GM21737 (cell line): ENCODE data around the gene NGEF.

Experiments
- ATAC-seq: cut with Tn5 transposase; IDR thresholded peaks from one replicate; pipeline ENCODE4 v1.9.1; 2021; ENCODE audit warnings: mild to moderate bottlenecking, moderate library complexity; ENCODE audit not compliant: unreplicated experiment

NGEF gene

DNA sequence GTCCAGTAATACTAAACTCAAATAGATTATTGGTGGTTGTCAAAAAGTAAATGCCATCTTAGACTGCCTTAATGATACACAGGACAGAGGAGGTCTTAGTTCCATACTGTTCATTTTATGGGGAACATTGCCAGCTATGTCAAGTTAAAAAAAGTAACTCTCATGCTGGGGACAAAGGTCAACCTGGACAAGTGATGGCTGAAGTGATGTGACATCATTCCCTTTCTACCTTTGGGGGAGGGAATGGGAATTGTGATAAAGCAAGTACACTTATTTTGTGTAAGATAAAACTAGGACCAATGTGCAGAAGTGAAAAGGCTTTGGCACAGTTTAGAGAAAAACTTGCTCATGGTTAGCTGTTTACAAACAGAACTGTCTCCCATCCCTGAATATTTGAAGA lies 167.0 kb downstream of the NGEF start:
- ATAC-seq = no peak

DNA sequence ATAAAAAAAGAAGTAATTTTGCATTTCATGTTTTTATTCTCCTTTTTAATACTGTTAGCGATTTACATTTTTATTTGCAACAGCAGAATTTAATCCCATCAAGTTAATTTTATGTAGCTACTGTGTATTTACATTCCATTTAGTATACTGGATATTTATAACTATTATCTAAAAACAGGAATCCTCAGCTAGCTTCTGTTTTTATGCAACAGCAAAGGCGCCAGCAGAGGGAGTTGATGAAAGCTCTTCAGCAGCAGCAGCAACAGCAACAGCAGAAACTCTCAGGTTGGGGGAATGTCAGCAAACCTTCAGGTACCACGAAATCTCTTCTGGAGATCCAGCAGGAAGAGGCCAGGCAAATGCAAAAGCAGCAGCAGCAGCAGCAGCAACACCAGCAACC lies 169.2 kb downstream of the NGEF start:
- no peak for ATAC-seq

DNA sequence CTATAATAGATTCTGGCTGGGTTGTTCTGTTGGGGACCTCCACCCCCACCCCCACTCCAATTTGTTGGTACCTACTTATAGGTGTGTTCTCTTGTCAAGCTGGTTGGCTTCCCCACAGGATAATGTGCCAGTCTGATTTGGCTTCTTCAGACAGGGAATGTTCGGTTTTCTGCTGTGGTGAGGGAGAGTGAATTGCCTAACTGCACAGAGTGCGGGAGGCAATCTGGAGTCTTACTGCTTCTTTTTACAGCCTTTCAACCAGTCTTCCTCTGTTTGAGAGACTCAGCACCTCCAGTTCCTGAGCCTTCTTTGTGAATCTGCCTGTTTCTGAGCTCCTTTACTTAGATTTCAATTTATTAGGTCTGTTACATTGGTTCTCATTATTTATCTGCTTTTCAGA lies 170.4 kb downstream of the NGEF start:
- no peak for ATAC-seq

DNA sequence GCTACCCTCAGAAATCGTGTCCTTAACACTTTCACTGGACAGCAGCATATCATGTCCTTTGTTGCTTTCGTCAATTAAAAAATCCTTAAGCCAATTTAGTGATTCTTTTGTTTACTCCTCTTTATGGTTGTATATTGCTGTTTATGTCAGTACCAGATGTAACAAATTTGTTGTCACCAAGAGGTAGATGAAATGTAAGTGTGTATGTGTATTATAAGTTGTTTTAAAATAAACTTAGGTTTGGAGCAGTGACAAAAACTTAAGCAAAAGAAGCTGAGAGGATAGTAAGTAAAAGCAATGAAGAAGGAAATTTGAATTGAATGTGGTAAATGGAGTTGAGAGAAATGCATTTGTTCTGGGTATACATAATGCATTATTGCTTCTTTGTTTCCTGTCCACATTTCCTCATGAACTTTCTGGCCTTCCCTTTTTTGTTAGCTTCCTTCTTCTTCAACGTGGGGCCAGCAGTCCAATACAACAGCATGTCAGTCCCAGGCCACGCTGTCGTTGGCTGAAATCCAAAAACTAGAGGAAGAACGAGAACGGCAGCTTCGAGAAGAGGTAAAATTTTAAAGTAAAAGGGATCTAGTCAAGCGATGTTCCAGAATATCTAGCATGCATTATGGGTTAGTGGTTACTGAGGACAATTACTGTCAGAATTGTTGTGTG lies 173.5 kb downstream of the NGEF start:
- no peak for ATAC-seq

DNA sequence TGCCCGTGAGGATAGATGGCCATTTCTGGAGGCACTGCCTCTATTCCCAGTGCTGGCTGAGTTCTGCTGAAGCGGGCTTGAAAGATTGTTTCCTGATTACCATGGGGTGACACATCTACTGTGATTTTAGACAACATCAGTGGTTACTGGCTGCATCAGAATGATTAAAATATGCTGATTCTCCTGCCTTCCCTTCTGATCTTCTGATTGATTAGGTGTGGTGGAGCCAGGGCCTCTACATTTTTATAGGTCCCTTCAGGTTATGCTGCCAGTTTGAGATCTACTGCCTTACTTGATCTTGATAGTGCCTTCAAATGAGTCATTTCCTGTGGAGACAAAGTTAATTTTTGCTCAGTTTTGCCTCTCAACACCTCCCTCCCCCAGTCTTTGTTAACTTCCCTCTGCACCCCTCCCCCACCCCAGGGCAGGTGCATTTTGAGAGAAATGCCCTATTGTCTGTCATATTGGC lies 174.6 kb downstream of the NGEF start:
- ATAC-seq = peak; percentile 87

DNA sequence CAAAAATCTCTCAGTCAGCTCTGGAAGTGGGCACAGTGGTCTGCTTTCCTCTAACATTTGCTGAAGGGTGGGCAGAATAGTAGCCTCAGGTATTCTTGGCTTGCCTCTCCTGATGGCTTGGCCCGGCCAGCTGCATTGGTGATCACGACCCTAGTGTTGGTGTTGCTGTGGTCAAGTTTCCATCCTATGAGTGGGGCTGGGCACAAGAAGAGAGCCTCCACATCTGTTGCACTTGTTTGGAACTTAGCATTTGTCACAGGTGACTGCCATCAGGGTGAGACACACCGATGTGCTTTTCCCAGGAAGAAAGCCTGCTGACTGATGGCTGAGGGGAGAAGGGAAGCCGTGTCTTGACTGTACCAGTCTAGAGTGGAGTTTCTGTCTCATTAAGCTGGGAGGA lies 176.1 kb downstream of the NGEF start:
- ATAC-seq = no peak

DNA sequence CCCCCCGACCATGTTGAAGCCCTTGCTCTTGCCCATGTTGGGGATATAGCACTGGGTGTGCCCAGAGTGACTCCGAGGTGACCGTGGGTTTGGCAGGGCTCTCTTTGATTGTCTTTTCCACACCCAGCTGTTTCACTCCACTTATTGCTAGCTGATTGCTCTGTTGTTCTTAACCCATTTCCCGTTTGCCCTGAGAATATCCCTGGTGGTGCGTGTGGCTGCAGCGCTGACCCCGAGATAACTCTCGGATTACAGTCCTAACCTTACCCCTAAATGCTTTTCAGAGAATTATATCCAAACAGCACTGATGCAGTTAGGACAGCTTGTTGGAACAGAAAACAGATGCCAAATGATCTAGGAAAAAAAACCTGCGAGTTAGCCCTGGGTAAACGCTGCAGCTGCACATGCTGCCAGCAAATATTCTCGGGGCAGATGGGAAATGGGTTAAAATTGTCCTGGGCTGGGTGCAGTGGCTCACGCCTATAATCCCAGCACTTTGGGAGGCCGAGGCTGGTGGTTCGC lies 177.3 kb downstream of the NGEF start:
- ATAC-seq = no peak

DNA sequence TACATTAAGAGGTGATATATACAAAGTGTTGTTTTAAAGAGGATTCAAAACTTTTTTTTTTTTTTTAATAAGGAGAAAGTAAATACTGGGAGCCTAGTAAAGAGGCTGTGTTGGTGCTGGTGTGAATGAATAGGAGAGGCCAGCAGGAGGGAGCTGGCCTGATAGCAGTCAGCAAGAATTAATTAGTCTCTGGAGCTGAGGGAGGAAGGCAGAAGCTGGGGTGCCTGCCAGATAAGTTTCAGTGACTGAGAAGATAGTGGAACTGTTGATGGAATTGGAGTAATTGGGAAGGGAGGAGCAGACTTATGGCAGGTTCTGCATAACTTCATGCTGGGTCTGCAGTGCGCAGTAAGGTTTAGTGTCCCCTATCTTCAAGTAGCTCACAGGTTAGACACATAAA lies 179.2 kb downstream of the NGEF start:
- ATAC-seq = no peak

DNA sequence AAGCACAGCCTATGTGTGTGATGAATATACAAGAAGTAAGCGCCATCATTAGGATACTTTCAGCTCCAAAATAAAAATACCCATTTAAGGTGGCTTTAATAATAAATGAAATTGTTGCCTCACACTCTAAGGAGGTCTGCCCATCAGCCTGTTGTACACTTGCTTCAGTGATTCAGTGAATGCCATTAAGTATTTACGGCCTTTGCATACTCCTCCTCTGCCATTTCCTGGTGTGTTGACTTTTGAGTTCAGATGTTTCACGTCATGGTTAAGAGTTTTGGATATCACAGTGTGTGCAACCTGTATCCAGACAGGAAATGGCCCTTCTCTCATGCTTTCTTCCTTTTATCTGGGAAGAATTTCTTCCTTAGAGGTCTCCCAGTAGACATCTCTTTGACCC lies 181.6 kb downstream of the NGEF start:
- no peak for ATAC-seq

DNA sequence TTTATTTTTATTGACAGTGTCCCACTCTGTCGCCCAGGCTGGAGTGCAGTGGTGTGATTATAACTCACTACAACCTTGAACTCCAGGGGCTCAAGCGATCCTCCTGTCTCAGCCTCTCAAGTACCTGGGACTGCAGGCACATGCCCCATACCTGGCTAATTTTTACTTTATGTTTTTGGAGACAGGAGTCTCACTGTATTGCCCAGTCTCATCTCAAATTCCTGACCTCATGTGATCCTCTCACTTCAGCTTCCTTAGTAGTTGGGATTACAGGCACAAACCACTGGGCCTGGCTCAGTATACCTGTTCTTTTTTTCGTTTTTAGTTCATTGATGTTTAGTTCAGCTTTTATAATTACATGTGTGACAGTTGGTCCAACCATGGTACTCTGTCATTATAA lies 183.1 kb downstream of the NGEF start:
- ATAC-seq = no peak
